DMS153 treated with DMSO at 0.1 percent for 48 hours (cell line): ENCODE results near the gene CD248.
"Not testable (repeated sequence)": the region's sequence is repeated elsewhere in the genome, so short reads cannot be mapped to it uniquely, and the experiment has no call there.

Source experiments
- DNase-seq: peaks from one replicate; lab custom pipeline; 2025; ENCODE audit not compliant: unreplicated experiment; lab: John Stamatoyannopoulos, UW

Gene CD248, protein sequence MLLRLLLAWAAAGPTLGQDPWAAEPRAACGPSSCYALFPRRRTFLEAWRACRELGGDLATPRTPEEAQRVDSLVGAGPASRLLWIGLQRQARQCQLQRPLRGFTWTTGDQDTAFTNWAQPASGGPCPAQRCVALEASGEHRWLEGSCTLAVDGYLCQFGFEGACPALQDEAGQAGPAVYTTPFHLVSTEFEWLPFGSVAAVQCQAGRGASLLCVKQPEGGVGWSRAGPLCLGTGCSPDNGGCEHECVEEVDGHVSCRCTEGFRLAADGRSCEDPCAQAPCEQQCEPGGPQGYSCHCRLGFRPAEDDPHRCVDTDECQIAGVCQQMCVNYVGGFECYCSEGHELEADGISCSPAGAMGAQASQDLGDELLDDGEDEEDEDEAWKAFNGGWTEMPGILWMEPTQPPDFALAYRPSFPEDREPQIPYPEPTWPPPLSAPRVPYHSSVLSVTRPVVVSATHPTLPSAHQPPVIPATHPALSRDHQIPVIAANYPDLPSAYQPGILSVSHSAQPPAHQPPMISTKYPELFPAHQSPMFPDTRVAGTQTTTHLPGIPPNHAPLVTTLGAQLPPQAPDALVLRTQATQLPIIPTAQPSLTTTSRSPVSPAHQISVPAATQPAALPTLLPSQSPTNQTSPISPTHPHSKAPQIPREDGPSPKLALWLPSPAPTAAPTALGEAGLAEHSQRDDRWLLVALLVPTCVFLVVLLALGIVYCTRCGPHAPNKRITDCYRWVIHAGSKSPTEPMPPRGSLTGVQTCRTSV

DNA sequence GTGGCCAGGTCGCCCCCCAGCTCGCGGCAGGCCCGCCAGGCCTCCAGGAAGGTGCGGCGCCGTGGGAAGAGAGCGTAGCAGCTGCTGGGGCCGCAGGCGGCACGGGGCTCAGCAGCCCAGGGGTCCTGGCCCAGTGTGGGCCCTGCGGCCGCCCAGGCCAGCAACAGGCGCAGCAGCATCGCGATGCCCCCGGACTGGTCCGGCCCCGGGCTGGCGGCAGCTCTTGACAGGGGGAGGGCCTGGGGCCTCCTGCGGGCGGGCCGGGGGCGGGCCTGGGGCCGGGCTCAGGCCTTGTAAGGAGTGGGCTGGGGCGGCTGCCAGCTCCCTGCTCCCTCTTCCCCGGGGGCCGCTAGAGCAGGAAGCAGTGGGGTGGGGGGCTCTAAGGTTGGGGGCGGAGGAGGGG is at the start of gene CD248:
Gene CD248, minus strand, starts transcription at position 196 of the 403 bp plus-strand sequence. Its CDS starts 17 bp downstream, at position 179.
- DNase-seq = no peak

DNA sequence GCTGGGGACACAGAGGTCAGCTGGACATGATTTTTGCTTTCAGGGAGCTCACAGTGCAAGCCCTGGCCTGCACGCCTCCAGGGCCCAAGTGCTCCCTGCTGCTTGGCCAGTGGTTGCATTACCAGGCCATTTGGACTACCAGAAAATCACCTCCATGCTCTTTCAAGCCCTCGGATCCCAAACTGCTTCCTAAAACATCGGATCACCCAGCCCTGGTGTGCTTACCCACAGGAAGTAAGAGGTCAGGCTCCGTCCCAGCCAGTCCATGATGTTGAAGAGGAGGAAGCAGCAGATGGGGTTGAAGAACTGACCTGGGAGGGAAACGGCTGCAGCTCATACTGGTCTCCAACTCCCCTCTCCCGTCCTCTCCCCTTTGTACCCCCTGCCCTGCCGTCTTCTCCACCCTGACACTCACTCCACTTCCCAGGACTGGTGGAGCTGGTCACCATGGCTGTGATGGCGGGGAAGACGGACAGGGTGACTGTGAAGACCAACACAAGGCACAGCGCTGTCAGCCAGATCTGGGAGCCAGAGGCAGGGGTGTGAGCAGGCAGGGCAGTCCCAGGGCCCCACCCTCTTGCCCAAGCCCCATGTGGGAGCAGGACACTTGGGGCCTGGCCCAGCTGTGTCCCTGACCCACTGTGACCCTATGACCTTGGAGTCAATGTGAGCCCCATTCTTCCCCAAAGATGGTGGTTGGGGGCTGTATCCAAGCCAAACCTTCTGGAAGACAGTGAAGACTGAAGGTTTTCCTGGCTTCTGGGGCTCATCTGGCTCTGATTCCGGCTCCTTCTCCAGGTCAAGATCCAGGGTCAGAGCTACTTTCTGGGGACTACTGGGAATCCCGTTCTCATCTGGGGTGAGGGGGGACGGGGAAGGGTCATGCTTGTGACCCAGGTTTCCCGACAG is 49.1 kb upstream of the CD248 start:
- DNase-seq = no peak

DNA sequence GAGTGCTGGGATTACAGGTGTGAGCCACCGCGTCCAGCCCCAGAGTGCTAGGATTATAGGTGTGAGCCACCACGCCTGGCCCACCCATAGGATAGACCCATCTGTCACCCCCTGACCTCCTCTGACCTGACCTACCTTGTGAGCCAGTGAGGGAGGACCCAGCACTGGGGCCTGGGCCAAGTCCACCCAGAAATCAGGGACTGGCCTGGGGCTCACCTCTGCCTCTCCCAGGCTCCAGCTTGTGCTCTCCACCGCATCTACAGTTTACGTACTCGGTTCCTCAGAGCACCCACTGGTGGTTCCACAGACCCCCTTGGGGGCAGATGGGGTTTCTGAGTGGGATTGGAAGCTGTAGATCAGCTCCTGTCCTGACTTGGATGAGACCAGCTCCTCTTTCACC is 48.3 kb upstream of the CD248 start:
- no peak for DNase-seq

DNA sequence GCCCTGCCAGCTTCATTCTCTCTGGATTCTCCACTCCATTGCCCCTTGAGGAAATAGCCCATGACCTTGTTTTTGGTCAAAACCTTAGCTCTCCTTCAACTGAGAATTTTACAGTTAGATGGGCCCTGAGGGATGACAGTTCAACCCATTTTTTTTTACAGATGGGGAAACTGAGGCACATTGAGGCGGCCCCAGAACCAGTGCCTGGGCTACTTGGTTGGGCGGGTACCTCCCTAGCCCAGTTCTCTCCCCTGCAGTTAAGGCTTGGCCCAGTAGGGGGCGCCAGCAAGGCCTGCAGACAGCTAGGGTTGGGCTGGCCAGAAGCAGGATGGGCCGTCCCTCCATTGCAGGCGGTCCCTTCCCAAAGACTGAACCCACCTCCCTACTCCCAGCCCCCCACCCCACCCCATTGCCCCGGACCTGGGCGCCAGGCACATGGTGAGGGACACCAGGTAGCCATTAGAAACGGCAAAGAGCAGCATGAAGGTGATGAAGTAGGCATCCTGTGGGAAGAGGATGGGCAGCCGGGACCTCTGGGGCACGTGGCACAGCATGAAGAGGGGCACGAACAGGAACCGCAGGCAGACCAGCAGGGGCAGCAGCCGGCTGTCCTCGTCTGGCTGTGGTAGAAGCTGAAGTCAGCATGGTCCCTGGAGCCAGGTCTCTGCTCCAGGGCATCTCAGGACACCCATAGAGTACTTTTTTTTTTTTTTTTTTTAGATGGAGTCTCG is 47.1 kb upstream of the CD248 start:
- no peak for DNase-seq

DNA sequence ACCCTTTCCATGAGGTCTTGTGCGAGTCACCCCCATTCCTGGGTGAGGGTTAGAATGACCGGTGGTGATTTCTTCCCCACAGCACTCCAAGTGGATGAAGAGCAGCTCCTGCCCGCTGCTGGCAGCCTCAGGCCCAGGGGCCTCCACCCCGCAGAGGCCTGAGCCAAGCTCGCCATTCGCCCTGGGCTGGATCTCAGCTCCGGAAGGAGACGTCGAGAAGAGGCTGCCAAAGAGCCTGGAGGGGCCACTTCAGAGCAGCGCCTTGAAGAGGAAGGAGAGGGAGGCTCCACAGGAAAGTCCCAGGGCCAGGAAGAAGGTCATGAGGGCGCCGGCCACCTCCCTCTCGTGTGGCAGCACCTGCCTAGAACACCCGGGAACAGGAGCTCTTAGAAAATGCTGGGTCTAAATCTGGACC is 46.4 kb upstream of the CD248 start:
- no peak for DNase-seq

DNA sequence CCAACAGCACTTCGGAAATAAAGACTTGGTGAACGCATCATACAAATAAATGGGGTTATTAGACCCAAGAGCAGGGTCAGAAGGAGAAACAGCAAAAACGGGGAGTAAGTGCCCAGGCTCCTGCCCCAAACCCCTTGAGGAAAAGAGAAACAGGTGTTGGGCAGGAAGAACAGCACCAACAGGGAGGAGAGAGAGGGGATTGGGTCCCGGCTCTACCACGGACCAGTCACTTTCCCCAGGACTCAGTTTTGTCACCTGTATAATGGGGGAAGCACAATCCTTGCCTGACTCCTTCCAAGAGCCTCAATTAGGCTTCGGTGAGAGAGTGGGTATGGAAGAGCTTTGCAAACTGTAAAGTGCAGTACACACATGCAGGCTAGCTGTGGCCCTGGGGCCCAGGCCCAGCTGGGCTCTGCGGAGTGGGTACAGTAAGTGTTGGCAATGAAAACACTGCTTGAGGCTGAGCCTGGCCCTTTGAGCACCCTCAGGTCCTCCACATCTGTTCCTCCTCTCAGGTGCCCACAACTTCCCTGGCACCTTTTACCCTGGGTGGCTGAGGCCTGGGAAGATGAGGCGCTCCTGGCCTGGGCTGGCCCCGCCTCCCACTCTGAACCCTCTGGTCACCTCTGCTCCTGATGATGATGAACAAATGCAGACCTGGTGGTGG is 45.8 kb upstream of the CD248 start:
- DNase-seq = no peak

DNA sequence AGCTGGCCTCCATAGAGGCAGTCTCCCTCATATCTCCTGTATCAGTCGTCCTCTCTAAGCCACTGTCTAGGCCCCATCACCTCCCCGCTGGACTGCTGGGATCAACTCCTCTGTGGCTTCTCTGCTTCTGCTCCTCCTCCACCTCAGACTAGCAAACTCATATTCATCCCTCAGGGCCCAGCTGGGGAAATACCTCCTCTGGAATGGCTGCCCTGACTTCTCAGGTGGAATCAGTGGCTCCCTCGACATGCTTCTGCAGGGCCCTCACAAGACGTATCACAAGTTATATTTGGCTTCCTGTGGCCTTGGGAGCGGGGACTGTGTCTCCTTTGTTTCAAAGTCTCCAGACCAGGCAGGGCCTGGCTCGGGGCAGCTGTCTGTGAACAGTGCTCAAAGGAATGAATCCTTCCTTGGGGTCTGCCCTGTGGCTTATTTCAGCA is 44.7 kb upstream of the CD248 start:
- DNase-seq = no peak

DNA sequence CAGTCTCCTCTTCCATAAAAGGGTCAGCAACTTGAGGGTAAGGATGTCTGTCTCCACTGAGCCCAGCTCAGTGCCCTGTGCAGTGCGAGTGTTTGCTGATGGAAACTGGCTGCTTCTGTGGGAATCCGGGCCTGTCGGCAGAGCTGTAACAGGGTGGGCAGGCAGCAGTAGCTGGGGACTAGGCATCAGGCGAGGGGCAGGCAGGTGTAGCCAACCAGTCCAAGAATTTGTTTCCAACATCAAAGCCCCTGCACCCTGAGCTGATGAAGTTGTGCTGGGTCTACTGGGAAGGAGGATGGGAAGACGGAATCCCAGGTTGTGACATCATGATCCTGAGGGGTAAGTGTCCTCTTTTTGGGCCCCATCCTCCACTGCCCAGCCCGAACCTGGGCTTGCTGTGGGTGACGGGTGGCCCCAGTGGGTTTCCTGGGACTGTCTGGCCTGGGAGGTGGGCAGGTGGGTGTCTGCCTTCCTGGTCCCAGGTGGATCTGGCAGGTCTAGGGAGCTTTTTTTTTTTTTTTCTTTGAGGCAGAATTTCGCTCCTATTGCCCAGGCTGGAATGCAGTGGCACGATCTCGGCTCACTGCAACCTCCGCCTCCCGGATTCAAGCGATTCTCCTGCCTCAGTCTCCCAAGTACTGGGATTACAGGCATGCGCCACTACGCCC is 43.7 kb upstream of the CD248 start:
- DNase-seq = no peak

DNA sequence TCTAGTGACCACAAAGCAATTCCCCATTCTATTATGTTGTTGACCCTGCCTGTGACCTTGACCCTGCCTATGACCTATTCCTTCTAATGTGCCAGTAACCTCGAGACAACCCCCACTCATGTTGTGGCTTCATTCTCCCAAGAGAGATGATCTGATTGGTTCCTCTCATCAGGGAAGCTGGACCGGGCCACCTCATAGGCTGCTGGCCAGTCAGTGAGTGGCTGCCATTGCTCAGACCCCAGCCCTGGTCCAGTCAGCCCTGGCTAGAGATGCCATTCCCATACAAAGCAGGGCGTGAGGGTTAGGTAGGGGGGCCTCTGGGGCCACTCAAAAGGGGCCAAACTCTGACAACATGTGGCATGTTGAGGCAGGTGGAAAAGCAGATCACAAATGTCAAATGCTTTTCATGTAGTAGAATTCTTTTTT is 42.8 kb upstream of the CD248 start:
- DNase-seq = no peak

DNA sequence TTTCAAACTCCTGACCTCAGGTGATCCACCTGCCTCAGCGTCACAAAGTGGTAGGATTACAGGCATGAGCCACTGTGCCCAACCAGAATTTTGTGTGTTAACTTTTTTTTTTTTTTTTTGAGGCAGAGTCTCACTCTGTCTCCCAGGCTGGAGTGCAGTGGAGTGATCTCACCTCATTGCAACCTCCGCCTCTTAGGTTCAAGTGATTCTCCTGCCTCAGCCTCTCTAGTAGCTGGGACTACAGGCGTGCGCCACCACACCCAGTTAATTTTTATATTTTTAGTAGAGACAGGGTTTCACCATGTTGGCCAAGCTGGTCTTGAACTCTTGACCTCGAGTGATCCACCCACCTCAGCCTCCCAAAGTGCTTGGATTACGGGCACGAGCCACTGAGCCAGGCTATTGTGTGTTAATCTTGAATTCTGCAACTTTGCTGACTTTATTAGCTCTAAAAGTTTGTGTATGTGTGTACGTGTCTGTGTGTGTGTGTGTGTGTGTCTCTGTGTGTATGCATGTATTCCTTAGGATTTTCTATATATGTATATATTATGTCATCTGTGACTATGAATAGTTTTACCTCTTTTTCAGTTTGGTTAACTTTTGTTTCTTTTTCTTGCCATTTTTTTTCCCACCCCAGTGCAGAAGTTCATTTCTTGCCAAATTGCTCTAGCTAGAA is 33.9 kb upstream of the CD248 start:
- not testable (repeated sequence) for DNase-seq

DNA sequence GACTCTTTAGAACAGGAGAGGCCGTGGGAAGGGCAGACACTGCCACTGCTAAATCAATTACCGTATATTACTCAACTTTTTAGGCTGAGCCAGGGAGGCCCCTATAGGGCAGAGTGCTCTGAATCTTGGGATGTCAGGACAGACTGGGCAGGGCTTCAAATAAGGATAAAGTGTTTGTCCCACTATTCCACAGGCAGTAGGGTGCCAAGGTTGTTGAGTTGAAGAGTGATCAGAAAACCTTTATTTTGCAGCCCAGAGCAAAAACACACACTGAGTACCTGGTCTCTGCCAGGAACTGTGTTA is 32.2 kb upstream of the CD248 start:
- DNase-seq = no peak

DNA sequence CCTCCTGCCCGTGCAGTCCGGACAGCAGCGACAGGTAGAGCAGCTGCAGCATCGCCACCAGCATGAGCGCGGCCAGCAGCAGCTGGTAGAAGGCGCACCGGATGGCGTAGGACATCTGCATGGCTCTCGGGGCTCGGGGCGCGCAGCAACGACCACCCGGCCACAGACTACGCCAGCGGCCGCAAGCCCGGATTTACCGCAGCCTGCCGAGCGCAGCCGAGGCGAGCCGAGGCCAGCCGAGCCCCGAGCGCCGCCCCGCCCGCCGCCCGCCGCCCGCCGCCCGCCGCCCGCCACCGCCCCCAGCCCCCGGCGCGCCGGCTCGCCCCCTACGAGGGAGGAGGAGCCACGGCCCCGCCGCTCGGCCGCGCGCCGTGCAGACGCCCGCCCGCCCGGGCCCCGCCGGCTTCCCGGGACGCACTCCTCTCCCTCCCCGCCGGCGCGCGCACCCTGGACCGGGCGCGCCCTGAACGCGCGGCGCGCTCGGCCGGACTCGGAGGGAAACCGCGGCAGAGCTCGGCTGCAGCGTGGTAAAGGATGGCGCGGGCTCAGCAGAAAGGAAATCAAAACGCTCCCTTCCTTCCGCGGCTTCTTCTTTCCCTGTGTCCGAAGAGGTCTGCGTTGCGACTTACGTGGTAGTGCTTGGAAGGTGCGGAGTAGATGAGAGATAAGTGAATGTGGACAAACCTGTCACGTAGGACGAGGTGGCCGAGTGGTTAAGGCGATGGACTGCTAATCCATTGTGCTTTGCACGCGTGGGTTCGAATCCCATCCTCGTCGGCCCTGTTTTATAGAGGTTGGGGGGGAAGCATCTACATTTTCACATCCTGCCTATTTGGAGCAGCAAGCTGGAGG is 30.8 kb upstream of the CD248 start, which contains the start of gene B4GAT1:
Gene B4GAT1, minus strand, starts transcription at position 205 of the 852 bp plus-strand sequence. Its CDS starts 84 bp downstream, at position 121.
- DNase-seq = peak; percentile 23

DNA sequence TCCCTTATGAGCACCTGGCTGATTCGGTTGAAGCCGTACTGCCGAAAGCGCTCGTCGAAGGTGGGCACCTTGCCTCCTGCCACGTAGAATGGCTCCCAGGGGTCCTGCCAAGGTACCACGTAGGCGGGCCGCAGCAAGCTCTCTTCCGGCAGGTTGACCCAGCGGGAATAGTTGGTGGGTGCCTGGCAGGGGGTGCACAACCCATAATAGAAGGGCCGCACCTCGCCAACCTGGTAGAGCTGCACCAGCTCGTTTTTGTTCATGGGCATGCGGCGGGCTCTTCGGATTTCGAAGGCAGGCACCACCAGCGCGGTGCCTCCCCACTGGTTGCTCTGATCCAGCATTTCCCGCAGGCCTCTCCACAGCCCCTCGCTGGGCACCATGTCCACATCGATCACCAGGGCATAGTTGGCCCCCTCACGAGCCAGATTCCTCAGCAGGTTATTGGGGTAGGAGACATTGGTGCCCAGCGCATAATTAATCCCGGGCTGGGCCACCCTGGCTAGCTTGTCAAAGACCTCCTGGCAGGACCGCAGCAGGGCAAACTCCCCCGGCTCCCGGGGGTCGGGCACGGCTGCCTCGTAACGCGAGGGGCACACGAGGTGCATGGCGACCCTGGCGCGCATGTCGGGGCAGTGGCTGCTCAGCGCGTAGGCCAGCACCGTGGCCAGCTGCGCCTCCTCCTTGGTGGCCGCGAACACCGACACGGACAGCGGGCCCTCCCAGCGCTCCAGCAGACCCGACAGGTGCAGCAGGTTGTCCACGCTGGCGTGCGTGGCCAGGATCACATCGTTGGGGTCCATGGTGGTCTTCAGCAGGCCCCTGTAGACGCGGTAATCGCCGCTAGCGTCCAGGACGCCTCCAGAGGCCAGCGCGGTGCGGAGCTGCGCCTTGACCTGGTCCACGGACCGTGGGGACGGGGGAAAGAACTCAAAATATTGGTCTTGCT is 29.9 kb upstream of the CD248 start:
- DNase-seq = no peak

DNA sequence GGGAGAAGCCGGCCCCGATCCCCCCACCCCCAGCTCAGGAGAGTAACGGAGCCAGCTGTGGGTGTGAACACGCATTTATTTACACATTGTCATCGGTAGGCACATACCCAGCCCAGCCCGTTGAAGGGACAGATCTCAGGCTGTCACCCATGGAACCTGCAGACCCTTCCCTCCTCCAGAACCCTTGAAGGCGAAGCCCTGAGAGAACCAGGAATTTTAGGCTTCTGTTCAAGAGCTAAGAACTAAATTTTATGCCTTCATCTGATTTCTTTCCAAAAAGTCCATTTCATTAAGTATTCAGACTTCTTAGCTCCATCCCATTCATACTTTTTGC is 28.4 kb upstream of the CD248 start:
- DNase-seq = no peak

DNA sequence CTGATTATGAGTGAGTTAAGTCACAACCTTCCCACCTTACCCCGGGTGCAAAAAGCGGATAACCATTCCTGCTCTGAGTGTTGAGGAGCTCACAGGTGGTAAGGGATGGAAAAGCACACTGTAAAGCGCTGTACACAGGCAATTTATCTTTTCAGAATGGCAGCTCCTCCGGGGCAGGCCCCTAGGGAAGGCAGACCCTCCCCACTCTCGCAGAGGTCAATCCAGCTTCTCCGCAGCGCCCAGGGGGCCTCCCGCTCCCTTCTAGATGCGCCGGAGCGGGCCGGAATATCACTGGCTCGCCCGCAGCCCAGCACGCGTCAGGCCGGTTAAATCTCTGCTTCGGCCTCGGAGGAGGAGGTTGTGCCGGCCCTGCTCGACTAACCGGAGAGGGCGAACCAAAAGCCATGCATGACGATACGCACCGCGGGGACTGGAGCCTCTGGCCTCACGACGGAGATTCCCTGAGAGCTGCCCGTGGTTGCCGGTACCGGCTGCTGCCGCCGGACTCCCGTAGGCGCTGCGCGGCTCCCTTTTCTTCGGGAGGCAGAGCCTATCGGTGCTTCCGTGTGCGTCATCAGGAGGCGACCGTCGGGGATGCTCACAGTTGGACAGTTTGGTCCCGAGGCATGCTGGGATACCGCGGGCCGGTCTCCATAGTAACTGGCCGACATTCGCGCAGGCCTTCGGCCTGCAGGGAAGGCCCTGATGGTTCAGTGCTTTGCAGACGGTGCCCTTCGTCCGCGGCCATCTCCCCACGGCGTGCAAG is 27.9 kb upstream of the CD248 start, which contains the start of gene BRMS1:
Gene BRMS1, minus strand, starts transcription at position 555 of the 766 bp plus-strand sequence. CDS start 2,870 bp downstream, outside the sequence.
- peak; percentile 93 for DNase-seq

DNA sequence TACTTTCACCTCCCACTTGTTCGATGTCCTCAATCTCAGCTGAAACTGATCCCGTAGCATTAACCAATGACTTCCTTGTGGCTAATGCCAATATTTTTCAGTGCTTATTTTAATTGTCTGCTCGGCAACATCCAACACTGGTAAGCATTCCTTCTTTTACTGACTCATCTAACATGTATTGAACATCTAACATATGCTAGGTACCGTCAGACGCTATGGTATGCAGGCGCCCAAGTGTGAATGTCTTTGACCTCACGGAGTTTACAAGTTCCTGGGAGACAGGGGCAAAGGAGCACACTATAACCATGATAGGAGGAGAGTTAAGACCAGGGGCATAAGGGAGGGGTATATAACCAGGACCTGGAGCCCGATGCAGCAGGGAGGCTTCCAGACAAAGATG is 26.3 kb upstream of the CD248 start:
- no peak for DNase-seq
